ENCODE results near the gene WWOX. TPM values are rescaled to one million over a fixed set of nuclear protein-coding genes. Genes with fewer than 3 reads are reported as not detected.

The WWOX gene
- total RNA-seq, 2 experiments from 2014 or later = 15.9 to 18.1 TPM

- ChIA-PET CTCF (no interaction called here), POLR2A (no interaction called here)
Observed at GRCh38 chr16:78180349-78180748, 80.9 kb downstream of the WWOX start.

GRCh38 chr16:78183437-78184237 lies 84.2 kb downstream of the WWOX start:
- POLR2A ChIA-PET = no interaction called here
- CTCF ChIA-PET = no interaction called here

- POLR2A ChIA-PET = no interaction called here
Observed at GRCh38 chr16:78184238-78185183, 85.1 kb downstream of the WWOX start.

GRCh38 chr16:78189121-78189520 lies 89.7 kb downstream of the WWOX start:
- CTCF ChIA-PET = no interaction called here
- POLR2A ChIA-PET = no interaction called here

More at GRCh38 chr16:78184238-78185183, 85.1 kb downstream of the WWOX start:
- CTCF ChIA-PET = no interaction called here

GRCh38 chr16:78192734-78193488 lies 93.5 kb downstream of the WWOX start:
- POLR2A ChIA-PET = no interaction called here
- CTCF ChIA-PET = no interaction called here

GRCh38 chr16:78194948-78195347 lies 95.5 kb downstream of the WWOX start:
- ChIA-PET CTCF (no interaction called here), POLR2A (no interaction called here)

- CTCF ChIA-PET = interaction anchor here (0.7 kb wide), 1 partner anchor 644 kb away, joined by 3 read pairs; no protein-coding TSS in a partner anchor
- POLR2A ChIA-PET = no interaction called here
Observed at GRCh38 chr16:78195797-78196196, 96.3 kb downstream of the WWOX start.

- POLR2A ChIA-PET = no interaction called here
Observed at GRCh38 chr16:78196502-78196901, 97.0 kb downstream of the WWOX start.

GRCh38 chr16:78198288-78198687 lies 98.8 kb downstream of the WWOX start:
- CTCF ChIA-PET = no interaction called here
- POLR2A ChIA-PET = no interaction called here

More at GRCh38 chr16:78196502-78196901, 97.0 kb downstream of the WWOX start:
- CTCF ChIA-PET = no interaction called here

- ChIA-PET POLR2A (no interaction called here), CTCF (no interaction called here)
Observed at GRCh38 chr16:78199325-78200022, 100.0 kb downstream of the WWOX start.

GRCh38 chr16:78200023-78200389 lies 100.6 kb downstream of the WWOX start:
- ChIA-PET CTCF (no interaction called here), POLR2A (no interaction called here)

- CTCF ChIA-PET = no interaction called here
Observed at GRCh38 chr16:78200623-78201096, 101.2 kb downstream of the WWOX start.

GRCh38 chr16:78205506-78205905 lies 106.1 kb downstream of the WWOX start:
- ChIA-PET POLR2A (no interaction called here), CTCF (no interaction called here)

More at GRCh38 chr16:78200623-78201096, 101.2 kb downstream of the WWOX start:
- POLR2A ChIA-PET = no interaction called here

- ChIA-PET POLR2A (no interaction called here), CTCF (no interaction called here)
Observed at GRCh38 chr16:78206623-78207223, 107.3 kb downstream of the WWOX start.

GRCh38 chr16:78209951-78210661 lies 110.7 kb downstream of the WWOX start:
- CTCF ChIA-PET = no interaction called here
- POLR2A ChIA-PET = no interaction called here

GRCh38 chr16:78211020-78211599 lies 111.7 kb downstream of the WWOX start:
- CTCF ChIA-PET = no interaction called here
- POLR2A ChIA-PET = no interaction called here

- ChIA-PET POLR2A (no interaction called here), CTCF (no interaction called here)
Observed at GRCh38 chr16:78211946-78212345, 112.5 kb downstream of the WWOX start.

GRCh38 chr16:78212674-78213073 lies 113.2 kb downstream of the WWOX start:
- POLR2A ChIA-PET = no interaction called here
- CTCF ChIA-PET = no interaction called here
